ENCODE measurements around the gene SPAAR.

Gene SPAAR

DNA sequence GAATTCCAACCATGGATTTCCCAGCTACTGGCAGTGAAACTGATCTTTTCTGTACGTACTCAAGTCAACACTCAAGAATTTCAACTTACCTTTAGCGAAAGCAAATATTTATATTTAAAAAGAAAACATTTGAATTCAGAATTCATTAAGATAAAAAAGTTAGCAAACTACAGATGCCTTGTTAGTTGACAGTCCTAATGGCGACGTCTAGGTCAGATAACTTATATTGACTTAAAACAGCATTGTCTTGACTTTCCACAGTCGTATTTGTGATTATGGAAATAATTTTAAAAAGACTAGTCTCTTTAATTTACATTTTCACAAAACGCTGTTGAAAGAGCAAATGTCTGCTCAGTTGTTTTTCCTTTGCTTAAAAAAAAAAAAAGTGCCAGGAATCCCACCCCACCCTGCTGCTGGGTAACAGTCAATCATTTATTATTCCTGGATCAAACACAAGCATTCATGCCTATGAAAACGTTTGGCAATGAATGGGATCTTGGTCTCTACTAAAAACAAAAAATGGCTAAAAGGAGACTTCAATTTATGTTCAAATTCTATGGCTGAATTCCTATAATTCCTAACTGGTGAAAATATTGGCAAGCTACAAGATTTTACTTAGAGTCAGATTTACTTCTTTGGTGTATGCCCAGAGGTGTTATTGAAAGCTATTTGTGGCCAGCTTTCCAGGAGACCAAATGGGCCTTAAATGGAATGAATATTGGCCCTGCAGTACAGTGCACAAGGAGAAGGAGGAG, 26.6 kb downstream of the SPAAR start:
- no peak for DNase-seq (ENCODE audit: low read depth, low spot score)
- H3K9ac ChIP-seq (ENCODE audit: insufficient read length), result no peak overlapping the region
- no peak overlapping the region for H3K27ac ChIP-seq

DNA sequence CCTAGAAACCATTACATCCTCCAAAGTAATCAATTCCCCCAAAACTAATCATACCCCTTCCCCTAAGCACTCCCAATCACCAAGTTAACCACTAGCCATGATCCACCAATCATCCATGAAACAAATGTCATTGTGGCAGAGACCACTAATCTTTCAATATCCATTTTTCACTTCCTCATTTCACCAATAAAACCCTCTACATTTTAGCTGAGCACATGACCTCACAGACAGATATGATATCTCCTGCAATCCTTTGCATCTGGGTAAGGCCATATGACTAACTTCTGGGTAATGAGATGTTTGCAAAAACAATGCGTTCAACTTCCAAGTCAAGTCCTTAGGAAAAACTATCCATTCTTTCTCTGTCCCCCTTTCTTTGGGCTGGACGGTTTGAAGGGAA, 27.9 kb downstream of the SPAAR start:
- no peak overlapping the region for H3K4me3 ChIP-seq
- no peak overlapping the region for H3K9ac ChIP-seq (ENCODE audit: insufficient read length)
- TF ChIP-seq EZH2 (IDR thresholded peaks at IDR 0.05), result no peak
- TF ChIP-seq POLR2AphosphoS5 (IDR thresholded peaks at IDR 0.05; ENCODE audit: borderline replicate concordance, low read depth, low read length), result no peak
- no peak for TF ChIP-seq FOXP2 (optimal IDR thresholded peaks at IDR 0.05; ENCODE audit: control extremely low read depth, extremely low read length, insufficient read depth)
- H3K27ac ChIP-seq, result no peak overlapping the region
- H3K9me3 ChIP-seq (ENCODE audit: low read depth, low read length), result no peaks in the 10 kb centered on the region
- DNase-seq (ENCODE audit: low read depth, low spot score), result no peak
- no peaks in the 10 kb centered on the region for H3K36me3 ChIP-seq (ENCODE audit: insufficient read depth, low read length)

More for the DNA sequence above, 26.6 kb downstream of the SPAAR start:
- no peaks in the 10 kb centered on the region for H3K9me3 ChIP-seq (ENCODE audit: low read depth, low read length)
- H3K4me3 ChIP-seq, result no peak overlapping the region
- H3K36me3 ChIP-seq (ENCODE audit: insufficient read depth, low read length), result no peaks in the 10 kb centered on the region
- no peak for TF ChIP-seq EZH2 (IDR thresholded peaks at IDR 0.05)
- no peak for TF ChIP-seq POLR2AphosphoS5 (IDR thresholded peaks at IDR 0.05; ENCODE audit: borderline replicate concordance, low read depth, low read length)

DNA sequence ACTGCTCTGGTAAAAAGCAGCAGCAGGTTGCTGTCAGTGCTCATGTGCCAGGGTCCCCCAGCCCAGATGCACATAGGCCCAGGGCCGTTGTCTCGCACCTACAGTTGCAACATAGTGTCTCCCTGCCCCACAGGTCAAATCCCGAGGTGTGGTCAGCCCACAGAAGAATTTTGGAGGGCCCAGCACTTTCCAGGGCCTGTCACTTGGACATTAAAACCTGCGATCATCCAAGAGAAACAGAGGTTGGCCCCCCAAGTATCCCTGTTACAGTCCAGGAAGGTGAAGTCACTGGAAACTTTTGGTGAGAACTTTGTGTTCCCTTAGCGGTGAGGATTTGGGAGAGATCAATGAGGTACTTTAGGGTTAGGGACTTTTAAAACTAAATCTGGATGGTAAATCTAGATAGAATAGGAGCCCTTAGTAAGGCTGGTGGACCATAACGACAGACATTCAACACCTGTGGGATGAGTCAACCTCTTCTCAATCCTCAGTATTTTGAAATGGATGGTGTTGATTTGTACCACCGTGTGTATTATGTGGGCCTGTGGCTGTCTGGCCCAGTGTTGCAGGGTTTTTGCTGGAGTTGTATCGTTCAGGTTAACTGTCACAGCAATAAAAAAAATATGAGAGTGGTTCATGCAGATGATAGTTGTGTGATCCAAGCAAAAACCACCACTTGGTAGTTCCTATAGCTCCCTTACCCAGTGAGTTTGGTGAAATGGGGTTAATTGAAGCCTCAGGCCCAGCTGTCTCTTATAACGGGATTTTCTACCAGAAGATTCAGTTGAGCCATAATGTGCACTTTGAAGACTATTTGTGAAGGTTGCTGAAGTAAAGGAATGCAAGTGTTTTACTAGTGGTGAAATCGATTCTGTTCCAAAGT, 29.4 kb downstream of the SPAAR start:
- H3K27ac ChIP-seq, result no peak overlapping the region
- no peaks in the 10 kb centered on the region for H3K9me3 ChIP-seq (ENCODE audit: low read depth, low read length)
- H3K36me3 ChIP-seq (ENCODE audit: insufficient read depth, low read length), result no peaks in the 10 kb centered on the region
- no peak for DNase-seq (ENCODE audit: low read depth, low spot score)
- H3K9ac ChIP-seq (ENCODE audit: insufficient read length), result no peak overlapping the region
- TF ChIP-seq POLR2AphosphoS5 (IDR thresholded peaks at IDR 0.05; ENCODE audit: borderline replicate concordance, low read depth, low read length) (no peak), EZH2 (IDR thresholded peaks at IDR 0.05) (no peak), FOXP2 (optimal IDR thresholded peaks at IDR 0.05; ENCODE audit: control extremely low read depth, extremely low read length, insufficient read depth) (no peak)
- H3K4me3 ChIP-seq, result no peak overlapping the region

DNA sequence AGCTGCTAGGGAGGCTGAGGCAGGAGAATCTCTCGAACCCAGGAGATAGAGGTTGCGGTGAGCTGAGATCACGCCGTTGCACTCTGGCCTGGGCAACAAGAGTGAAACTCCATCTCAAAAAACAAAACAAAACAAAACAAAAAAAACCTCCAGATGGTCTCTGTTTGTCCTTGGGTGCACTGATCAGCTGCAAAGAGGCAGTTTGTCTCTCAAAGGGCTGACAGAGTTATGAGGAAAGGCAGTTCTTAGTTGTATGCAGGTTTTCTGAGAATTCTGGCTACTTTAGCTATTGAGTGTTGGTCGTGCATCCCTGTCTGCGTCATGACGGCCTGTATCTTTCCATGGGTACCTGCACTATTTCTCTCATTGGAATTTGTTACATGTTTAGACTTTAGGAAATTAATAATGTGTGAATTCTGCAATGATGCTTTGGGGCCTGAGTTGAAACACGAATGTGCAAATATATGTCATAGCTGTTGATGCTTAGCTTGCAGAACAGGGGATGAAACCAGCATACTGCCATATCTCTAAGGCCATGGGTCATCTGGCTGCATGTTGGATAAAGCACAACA, 30.5 kb downstream of the SPAAR start:
- DNase-seq (ENCODE audit: low read depth, low spot score), result no peak
- no peak overlapping the region for H3K27ac ChIP-seq
- H3K9me3 ChIP-seq (ENCODE audit: low read depth, low read length), result no peaks in the 10 kb centered on the region
- H3K36me3 ChIP-seq (ENCODE audit: insufficient read depth, low read length), result no peaks in the 10 kb centered on the region
- no peak overlapping the region for H3K9ac ChIP-seq (ENCODE audit: insufficient read length)
- TF ChIP-seq POLR2AphosphoS5 (IDR thresholded peaks at IDR 0.05; ENCODE audit: borderline replicate concordance, low read depth, low read length) (no peak), EZH2 (IDR thresholded peaks at IDR 0.05) (no peak), FOXP2 (optimal IDR thresholded peaks at IDR 0.05; ENCODE audit: control extremely low read depth, extremely low read length, insufficient read depth) (no peak)
- no peak overlapping the region for H3K4me3 ChIP-seq

DNA sequence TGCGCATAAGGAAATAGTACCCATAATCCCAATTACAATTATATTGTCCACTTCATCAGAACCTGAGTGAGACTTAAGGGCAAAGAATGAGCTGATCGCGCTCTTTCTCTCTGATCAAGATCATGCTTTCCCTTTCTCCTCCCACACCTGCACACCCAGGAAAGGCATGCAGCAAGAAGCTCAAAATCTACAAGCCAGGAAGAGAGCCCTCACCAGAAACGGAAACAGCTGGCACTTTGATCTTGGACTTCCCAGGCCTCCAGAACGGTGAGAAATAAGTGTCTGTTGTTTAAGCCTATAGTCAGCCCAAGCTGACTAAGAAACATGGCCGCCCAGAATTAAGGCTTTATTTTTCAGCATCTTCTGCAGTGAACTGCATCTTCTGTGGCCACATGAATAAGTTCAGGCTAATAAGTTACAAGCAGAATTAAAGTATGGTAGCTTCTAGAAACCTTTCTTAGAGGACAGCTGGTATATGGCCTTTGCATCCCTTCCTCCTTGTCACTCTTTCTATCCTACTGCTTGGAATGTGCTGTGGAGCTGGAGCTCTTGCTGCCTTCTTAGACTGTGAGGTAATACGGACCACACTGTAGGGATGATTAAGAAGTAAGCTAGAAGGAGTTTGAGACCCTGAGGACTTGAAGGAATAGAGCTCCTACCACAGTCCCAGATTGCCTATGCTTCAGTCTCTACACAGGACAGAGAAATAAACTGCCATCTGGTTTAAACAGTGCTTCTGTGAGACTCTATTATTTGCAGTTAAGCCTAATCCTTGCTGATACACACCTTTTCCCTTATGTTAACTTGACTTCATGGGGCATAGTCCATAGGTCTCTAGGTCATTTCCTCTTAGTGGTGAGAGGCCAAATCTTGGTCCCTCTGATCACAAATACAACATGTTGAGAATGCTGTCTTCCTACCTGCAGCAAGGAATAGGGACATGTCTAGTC, 31.4 kb downstream of the SPAAR start:
- no peak for DNase-seq (ENCODE audit: low read depth, low spot score)
- Histone ChIP-seq H3K4me3 (no peak overlapping the region), H3K27ac (no peak overlapping the region), H3K9me3 (ENCODE audit: low read depth, low read length) (no peaks in the 10 kb centered on the region), H3K9ac (ENCODE audit: insufficient read length) (no peak overlapping the region), H3K36me3 (ENCODE audit: insufficient read depth, low read length) (no peaks in the 10 kb centered on the region)
- TF ChIP-seq POLR2AphosphoS5 (IDR thresholded peaks at IDR 0.05; ENCODE audit: borderline replicate concordance, low read depth, low read length) (no peak), FOXP2 (optimal IDR thresholded peaks at IDR 0.05; ENCODE audit: control extremely low read depth, extremely low read length, insufficient read depth) (no peak), EZH2 (IDR thresholded peaks at IDR 0.05) (no peak)

DNA sequence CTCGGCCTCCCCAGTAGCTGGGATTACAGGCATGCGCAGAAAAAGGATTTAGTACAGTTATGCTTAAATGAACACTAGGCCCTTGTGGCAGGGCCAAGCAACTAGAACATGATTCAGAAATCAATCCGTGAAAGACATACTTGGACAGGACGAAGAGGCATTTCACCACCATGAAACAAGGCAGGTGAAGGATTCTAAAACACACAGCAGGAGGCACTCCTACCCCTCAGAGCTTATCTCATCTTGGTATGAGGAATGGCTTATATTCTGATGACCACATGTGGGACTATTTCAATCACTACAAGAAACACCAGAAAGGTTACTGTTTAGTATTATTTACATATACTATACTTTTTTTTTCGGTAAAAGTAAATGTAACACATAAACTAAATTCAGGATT, 33.0 kb downstream of the SPAAR start:
- Histone ChIP-seq H3K9ac (ENCODE audit: insufficient read length) (no peak overlapping the region), H3K4me3 (no peak overlapping the region), H3K27ac (no peak overlapping the region), H3K9me3 (ENCODE audit: low read depth, low read length) (no peaks in the 10 kb centered on the region), H3K36me3 (ENCODE audit: insufficient read depth, low read length) (no peaks in the 10 kb centered on the region)
- no peak for DNase-seq (ENCODE audit: low read depth, low spot score)
- TF ChIP-seq FOXP2 (optimal IDR thresholded peaks at IDR 0.05; ENCODE audit: control extremely low read depth, extremely low read length, insufficient read depth), result no peak
- no peak for TF ChIP-seq POLR2AphosphoS5 (IDR thresholded peaks at IDR 0.05; ENCODE audit: borderline replicate concordance, low read depth, low read length)
- TF ChIP-seq EZH2 (IDR thresholded peaks at IDR 0.05), result no peak

DNA sequence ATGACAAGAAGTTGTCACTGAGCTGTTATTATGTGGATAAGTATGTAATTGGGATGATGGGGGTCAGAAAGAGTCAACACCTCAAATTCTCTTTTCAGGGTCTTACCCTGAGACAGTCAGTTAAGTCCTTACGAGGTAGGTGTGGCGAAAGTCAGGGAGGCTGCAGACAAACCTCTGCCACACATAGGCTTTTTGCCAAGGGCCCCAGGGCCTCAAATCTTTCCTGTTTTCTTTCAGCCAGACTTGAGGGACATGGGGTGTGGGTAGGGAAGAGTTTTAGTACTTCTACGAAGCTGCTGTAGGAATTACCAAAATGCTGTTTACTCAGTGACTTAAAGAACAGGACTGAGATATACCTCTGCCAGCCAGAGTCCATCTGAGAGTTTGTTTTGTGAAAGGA, 34.9 kb downstream of the SPAAR start:
- Histone ChIP-seq H3K9ac (ENCODE audit: insufficient read length) (no peak overlapping the region), H3K9me3 (ENCODE audit: low read depth, low read length) (no peaks in the 10 kb centered on the region), H3K4me3 (no peak overlapping the region), H3K36me3 (ENCODE audit: insufficient read depth, low read length) (no peaks in the 10 kb centered on the region), H3K27ac (no peak overlapping the region)
- no peak for DNase-seq (ENCODE audit: low read depth, low spot score)
- TF ChIP-seq FOXP2 (optimal IDR thresholded peaks at IDR 0.05; ENCODE audit: control extremely low read depth, extremely low read length, insufficient read depth) (no peak), POLR2AphosphoS5 (IDR thresholded peaks at IDR 0.05; ENCODE audit: borderline replicate concordance, low read depth, low read length) (no peak), EZH2 (IDR thresholded peaks at IDR 0.05) (no peak)

Measured in SK-N-MC (cell line).